Sigmoid colon (tissue), 7 donors: ENCODE data around the gene BACE2. TPM values are rescaled to one million over a fixed set of nuclear protein-coding genes. Genes with fewer than 3 reads are reported as not detected.

Source experiments
- DNase-seq: peaks from one replicate; pipeline ENCODE4 v3.0.0-alpha.2; 2019
- H3K27ac ChIP-seq, 4 donors: fragments of 200-600 bp; sonication (generic); one replicate each; pipeline ENCODE4 v1.5.1; 2016 to 2019; ENCODE audit warnings: mild to moderate bottlenecking in 1 of 4
- H3K27me3 ChIP-seq, 3 donors: fragments of 200-600 bp; sonication (generic); one replicate each; pipeline ENCODE4 v1.5.1; 2019; ENCODE audit warnings: mild to moderate bottlenecking in 1 of 3
- H3K36me3 ChIP-seq, 4 donors: fragments of 200-600 bp; sonication (generic); one replicate each; pipeline ENCODE4 v1.5.1; 2016 to 2019
- H3K4me1 ChIP-seq, 4 donors: fragments of 200-600 bp; sonication (generic); one replicate each; pipeline ENCODE4 v1.5.1; 2017 to 2019
- H3K4me3 ChIP-seq, 4 donors: fragments of 200-600 bp; sonication (generic); one replicate each; pipeline ENCODE4 v1.5.1; 2017 to 2019; ENCODE audit warnings: mild to moderate bottlenecking in 2 of 4, moderate library complexity in 1 of 4
- H3K9me3 ChIP-seq, 4 donors: fragments of 200-600 bp in 3 of 4; sonication (generic) in 3 of 4; one replicate each; pipeline versions ENCODE4 v1.5.1 to v1.6.1; 2013 to 2019
- EP300 ChIP-seq, 4 donors: sonication (generic); formaldehyde crosslinking; IDR thresholded peaks; one replicate each; pipeline ENCODE4 v1.6.1; 2017; ENCODE audit warnings: antibody characterized with exemption in 4 of 4
- POLR2A ChIP-seq, 2 donors: fragments of 450-650 bp; IDR thresholded peaks; one replicate each; pipeline ENCODE4 v1.6.1; 2016; ENCODE audit warnings: antibody characterized with exemption in 2 of 2, mild to moderate bottlenecking in 2 of 2, moderate library complexity in 2 of 2
- POLR2AphosphoS5 ChIP-seq, 4 donors: sonication (generic); formaldehyde crosslinking; IDR thresholded peaks; one replicate each; pipeline ENCODE4 v1.6.1; 2017; ENCODE audit warnings: antibody characterized with exemption in 4 of 4
- WGBS, 2 donors: extraction: QIAGEN DNeasy Blood & Tissue Kit; methylation state at CpG; one replicate each; pipeline ENCODE4 v1.1.7; 2013; 5-methylcytosine and 5-hydroxymethylcytosine counted together
- intact Hi-C: fragments of 100-400 bp; cut with DNase I; formaldehyde crosslinking; loops from one replicate; pipeline ENCODE4 v1.15.1; 2023
- polyA plus RNA-seq, 3 donors: library from polyadenylated mRNA; stranded (reverse); fragments of 200-250 nt; gene quantifications; one replicate each; pipeline ENCODE4 v1.2.3, GENCODE V29; 2013
- total RNA-seq, 4 donors: library from RNA; depleted of rRNA; stranded (reverse); fragments of >200 nt; gene quantifications; one replicate each; pipeline ENCODE4 v1.1.0, GENCODE V29; 2016
- TF ChIP-seq, protein P1 (sequence below), 4 experiments: fragments of 450-650 bp in 3 of 4; fragments of 200-600 bp in 1 of 4; IDR thresholded peaks; one replicate each; pipeline ENCODE4 v1.5.1; 2016 to 2019; ENCODE audit warnings: antibody characterized with exemption in 4 of 4, mild to moderate bottlenecking in 3 of 4, moderate library complexity in 2 of 4
- donor health status: healthy with polysubstance abuse.
- donor health status: Bipolar disorder and iron deficiency.
- donor health status: healthy.

BACE2 gene
- total and polyA plus RNA-seq, 7 donors, result 12.0 to 204 (median 52.8) TPM

DNA sequence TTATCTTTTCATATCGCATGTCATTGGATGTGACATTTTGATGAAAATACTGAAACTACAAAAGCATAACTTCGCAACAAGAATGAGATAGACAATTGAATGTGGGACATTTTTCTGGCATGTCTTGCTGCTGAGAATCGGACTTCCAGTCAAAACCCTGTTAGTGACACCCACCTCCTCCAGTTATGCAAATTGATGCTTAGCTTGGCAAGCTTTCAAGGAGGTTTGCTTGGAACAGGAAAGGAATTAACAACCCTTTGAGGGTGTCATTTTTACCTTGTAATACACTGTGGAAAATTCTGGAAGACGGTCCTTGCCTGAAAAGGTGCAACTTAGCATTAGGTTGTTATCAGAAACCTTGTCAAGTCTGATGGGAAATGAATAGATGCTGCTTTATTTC lies 109.9 kb downstream of the BACE2 start:
- DNase-seq, result no peak
- peaks cover 0 to 3% (median 0%) of the 10 kb centered on the region in 4 donors for H3K4me1 ChIP-seq
- H3K27ac ChIP-seq, result no peak overlapping the region
- no peaks in the 10 kb centered on the region for H3K9me3 ChIP-seq
- intact Hi-C loops, result no loop called here
- peaks cover 0 to 3% (median 0%) of the 10 kb centered on the region in 3 donors for H3K27me3 ChIP-seq
- peaks cover 0 to 22% (median 2%) of the 10 kb centered on the region in 4 donors for H3K36me3 ChIP-seq
- 88 to 90% methylated on average over 4 of the region's 4 CpGs for WGBS, 2 donors
- TF ChIP-seq EP300 (IDR thresholded peaks at IDR 0.05) (no peak), POLR2AphosphoS5 (IDR thresholded peaks at IDR 0.05) (no peak), POLR2A (IDR thresholded peaks at IDR 0.05) (no peak)
- TF ChIP-seq, protein P1, sequence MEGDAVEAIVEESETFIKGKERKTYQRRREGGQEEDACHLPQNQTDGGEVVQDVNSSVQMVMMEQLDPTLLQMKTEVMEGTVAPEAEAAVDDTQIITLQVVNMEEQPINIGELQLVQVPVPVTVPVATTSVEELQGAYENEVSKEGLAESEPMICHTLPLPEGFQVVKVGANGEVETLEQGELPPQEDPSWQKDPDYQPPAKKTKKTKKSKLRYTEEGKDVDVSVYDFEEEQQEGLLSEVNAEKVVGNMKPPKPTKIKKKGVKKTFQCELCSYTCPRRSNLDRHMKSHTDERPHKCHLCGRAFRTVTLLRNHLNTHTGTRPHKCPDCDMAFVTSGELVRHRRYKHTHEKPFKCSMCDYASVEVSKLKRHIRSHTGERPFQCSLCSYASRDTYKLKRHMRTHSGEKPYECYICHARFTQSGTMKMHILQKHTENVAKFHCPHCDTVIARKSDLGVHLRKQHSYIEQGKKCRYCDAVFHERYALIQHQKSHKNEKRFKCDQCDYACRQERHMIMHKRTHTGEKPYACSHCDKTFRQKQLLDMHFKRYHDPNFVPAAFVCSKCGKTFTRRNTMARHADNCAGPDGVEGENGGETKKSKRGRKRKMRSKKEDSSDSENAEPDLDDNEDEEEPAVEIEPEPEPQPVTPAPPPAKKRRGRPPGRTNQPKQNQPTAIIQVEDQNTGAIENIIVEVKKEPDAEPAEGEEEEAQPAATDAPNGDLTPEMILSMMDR (IDR thresholded peaks at IDR 0.05), result no peak
- no peak overlapping the region for H3K4me3 ChIP-seq

DNA sequence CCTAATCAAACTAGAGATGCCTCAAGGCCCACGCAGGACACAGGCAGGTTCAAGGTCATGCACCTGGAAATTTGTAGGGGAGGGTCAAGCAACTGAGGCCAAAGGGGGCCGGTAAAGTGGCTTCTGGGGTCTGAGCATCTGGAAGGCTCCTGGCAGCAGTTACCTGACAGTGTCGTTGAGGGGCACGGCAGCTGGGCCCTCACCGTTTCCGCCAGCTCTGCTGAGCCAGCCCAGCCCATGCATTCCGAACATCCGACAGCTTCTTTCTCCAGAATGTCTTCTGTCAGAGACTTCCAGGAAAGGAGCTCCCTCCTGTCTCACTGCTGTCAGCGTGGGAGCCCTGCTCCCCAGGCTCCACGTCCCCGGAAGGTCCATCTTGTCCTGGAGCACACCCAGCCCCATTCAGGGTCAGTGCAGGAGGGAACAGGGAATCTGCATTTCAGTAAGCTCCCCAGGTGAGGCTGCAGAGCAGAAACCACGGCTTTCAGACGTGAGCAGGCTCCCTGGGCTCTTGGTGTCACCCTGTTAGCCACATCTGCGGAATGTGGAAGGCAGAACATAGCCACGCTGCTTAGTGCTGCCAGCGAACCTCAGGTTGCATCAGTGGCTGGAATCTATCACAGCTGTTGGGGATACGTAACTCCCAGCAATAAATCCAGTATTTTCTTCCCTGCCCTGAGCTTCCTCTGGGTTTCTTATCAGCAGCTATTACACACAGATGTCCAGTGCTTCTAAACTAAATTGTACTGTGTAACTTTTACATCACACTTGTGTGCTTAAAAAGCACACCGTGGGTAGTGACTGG lies 112.4 kb downstream of the BACE2 start:
- Histone ChIP-seq H3K27me3 (peaks cover 0 to 5% (median 0%) of the 10 kb centered on the region in 3 donors), H3K36me3 (peaks cover 0 to 13% (median 2%) of the 10 kb centered on the region in 4 donors), H3K27ac (no peak overlapping the region), H3K4me3 (no peak overlapping the region), H3K9me3 (no peaks in the 10 kb centered on the region), H3K4me1 (peaks cover 0 to 3% (median 0%) of the 10 kb centered on the region in 4 donors)
- DNase-seq, result no peak
- 46 to 69% methylated on average over 18 of the region's 18 CpGs for WGBS, 2 donors
- TF ChIP-seq EP300 (IDR thresholded peaks at IDR 0.05), result no peak
- TF ChIP-seq, protein P1 (IDR thresholded peaks at IDR 0.05), result no peak
- intact Hi-C loops, result loop anchor here (5.0 kb wide), 1 partner anchor 332 kb away; no protein-coding TSS in a partner anchor

DNA sequence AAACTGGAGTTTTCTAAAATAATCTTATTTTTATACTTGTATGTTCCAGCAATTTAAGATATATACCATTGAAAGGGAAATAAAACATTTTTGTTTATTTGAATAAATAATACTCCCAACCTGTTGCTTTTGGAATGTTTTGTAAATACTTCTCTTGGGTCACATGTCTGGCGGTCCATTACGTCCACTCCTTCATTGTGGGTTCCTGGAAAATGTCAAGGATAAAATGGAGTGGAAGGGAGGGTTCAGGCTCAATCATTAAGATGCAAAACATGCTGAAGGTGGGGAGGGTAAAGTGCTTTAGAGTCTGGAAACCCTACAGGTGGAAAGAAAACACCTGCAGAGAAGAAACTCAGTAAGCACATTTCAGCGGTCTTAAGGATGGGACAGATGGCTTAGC lies 114.5 kb downstream of the BACE2 start:
- H3K27me3 ChIP-seq, result peaks cover 0 to 5% (median 0%) of the 10 kb centered on the region in 3 donors
- no peak overlapping the region for H3K27ac ChIP-seq
- H3K36me3 ChIP-seq, result no peaks in the 10 kb centered on the region
- TF ChIP-seq EP300 (IDR thresholded peaks at IDR 0.05) (no peak), POLR2A (IDR thresholded peaks at IDR 0.05) (no peak), POLR2AphosphoS5 (IDR thresholded peaks at IDR 0.05) (no peak)
- TF ChIP-seq, protein P1 (IDR thresholded peaks at IDR 0.05), result no peak
- peaks cover 0 to 3% (median 0%) of the 10 kb centered on the region in 4 donors for H3K4me1 ChIP-seq
- no peaks in the 10 kb centered on the region for H3K9me3 ChIP-seq
- 56 to 61% methylated on average over 3 of the region's 3 CpGs for WGBS, 2 donors
- DNase-seq, result no peak
- intact Hi-C loops, result loop anchor here (5.0 kb wide), 1 partner anchor 330 kb away; no protein-coding TSS in a partner anchor
- no peak overlapping the region for H3K4me3 ChIP-seq

DNA sequence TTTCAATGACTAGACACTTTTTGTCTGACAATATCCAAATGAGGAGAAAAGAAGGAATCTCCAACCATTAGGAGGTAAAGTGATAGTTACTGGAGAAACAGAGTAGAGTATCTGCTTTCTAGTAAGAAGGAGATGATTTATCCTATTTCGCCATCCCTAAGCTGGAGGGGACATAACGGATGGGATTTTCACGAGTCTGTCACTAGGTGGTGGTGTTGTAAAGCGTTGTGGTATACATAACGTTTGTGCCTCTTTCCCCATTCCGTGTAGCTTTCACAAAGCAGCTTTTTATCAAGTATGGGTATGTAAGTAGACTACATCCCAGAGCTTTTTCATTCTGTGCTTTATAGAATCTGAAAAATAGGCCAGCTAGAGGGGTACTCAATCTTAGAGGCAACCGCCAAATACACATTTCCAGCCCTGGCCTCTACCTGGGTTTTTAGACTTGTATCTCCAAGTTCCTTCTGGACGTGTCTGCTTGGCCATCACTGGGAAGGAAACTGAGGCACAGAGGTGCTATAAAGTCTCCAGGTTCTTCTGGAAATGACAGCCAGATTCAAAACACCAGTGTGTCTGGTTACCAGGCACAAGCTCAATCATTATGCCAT lies 115.4 kb downstream of the BACE2 start:
- H3K27me3 ChIP-seq, result peaks cover 0 to 5% (median 0%) of the 10 kb centered on the region in 3 donors
- H3K4me3 ChIP-seq, result no peak overlapping the region
- 20 to 22% methylated on average over 8 of the region's 8 CpGs for WGBS, 2 donors
- no peak for DNase-seq
- peaks cover 0 to 3% (median 0%) of the 10 kb centered on the region in 4 donors for H3K4me1 ChIP-seq
- H3K9me3 ChIP-seq, result no peaks in the 10 kb centered on the region
- H3K27ac ChIP-seq, result no peak overlapping the region
- intact Hi-C loops, result loop anchor here (1.0 to 5.0 kb wide), 2 partner anchors 177 to 329 kb away; no protein-coding TSS in a partner anchor
- no peaks in the 10 kb centered on the region for H3K36me3 ChIP-seq
- TF ChIP-seq, protein P1 (IDR thresholded peaks at IDR 0.05), result peak; percentile 56 to 74 (median 65)
- TF ChIP-seq EP300 (IDR thresholded peaks at IDR 0.05) (no peak), POLR2AphosphoS5 (IDR thresholded peaks at IDR 0.05) (peak in 1 of 4 donors; percentile 27)
